CD4-positive, alpha-beta memory T cell (primary cell): Measurements from ENCODE around the gene THTPA. TPM values are rescaled to one million over a fixed set of nuclear protein-coding genes. Genes with fewer than 3 reads are reported as not detected.

ENCODE experiments used
- CTCF ChIA-PET: fragments of 350-600 bp; sonication (Branson Sonifier 250); formaldehyde crosslinking; loops from one replicate; lab custom pipeline; 2021; ENCODE audit warnings: inconsistent platforms; ENCODE audit not compliant: partially characterized antibody; lab: Charles Lee
- POLR2A ChIA-PET: fragments of 350-600 bp; sonication (Branson Sonifier 250); formaldehyde crosslinking; loops from one replicate; lab custom pipeline; 2021; ENCODE audit not compliant: partially characterized antibody; lab: Charles Lee
- DNase-seq, 5 donors: peaks; one replicate each; pipeline versions ENCODE4 v3.0.0 to v3.0.0-alpha.2; 2020 to 2022; ENCODE audit warnings: mixed read lengths in 1 of 5
- H3K27ac ChIP-seq: one replicate; pipeline ENCODE4 v1.7.0; 2013; ENCODE audit warnings: low read depth, low read length
- H3K27me3 ChIP-seq: 2 replicates; pipeline ENCODE4 v1.7.0; 2013; ENCODE audit warnings: mild to moderate bottlenecking, low read length, moderate library complexity; ENCODE audit not compliant: insufficient read depth
- H3K36me3 ChIP-seq: 2 replicates; pipeline ENCODE4 v1.7.0; 2013; ENCODE audit warnings: mild to moderate bottlenecking, low read length, moderate library complexity; ENCODE audit not compliant: insufficient read depth
- H3K4me1 ChIP-seq: 2 replicates; pipeline ENCODE4 v1.7.0; 2013; ENCODE audit warnings: mild to moderate bottlenecking, low read length, moderate library complexity; ENCODE audit not compliant: insufficient read depth
- H3K4me3 ChIP-seq, 2 donors: one replicate each; pipeline ENCODE4 v1.7.0; 2013; ENCODE audit warnings: low read length in 2 of 2, mild to moderate bottlenecking in 1 of 2
- H3K9me3 ChIP-seq, 2 donors: one replicate each; pipeline ENCODE4 v1.7.0; 2013; ENCODE audit warnings: low read length in 2 of 2, control low read depth in 1 of 2; ENCODE audit not compliant: control insufficient read depth in 1 of 2
- H3K27ac Mint-ChIP-seq, 7 donors: one replicate each; pipeline ENCODE4 v1.8.0; 2020 to 2021; ENCODE audit warnings: mixed read lengths in 7 of 7, mild to moderate bottlenecking in 6 of 7, inconsistent platforms in 3 of 7, moderate library complexity in 3 of 7
- H3K27me3 Mint-ChIP-seq, 2 donors: one replicate each; pipeline ENCODE4 v1.8.0; 2020 to 2021; ENCODE audit warnings: mixed read lengths in 2 of 2
- H3K36me3 Mint-ChIP-seq, 2 donors: one replicate each; pipeline ENCODE4 v1.8.0; 2020 to 2021; ENCODE audit warnings: mixed read lengths in 2 of 2, inconsistent platforms in 1 of 2, mild to moderate bottlenecking in 1 of 2
- H3K4me1 Mint-ChIP-seq, 4 donors: one replicate each; pipeline ENCODE4 v1.8.0; 2020 to 2021; ENCODE audit warnings: mixed read lengths in 4 of 4, mild to moderate bottlenecking in 1 of 4
- H3K4me3 Mint-ChIP-seq, 8 donors: one replicate each; pipeline ENCODE4 v1.8.0; 2020 to 2021; ENCODE audit warnings: mixed read lengths in 8 of 8, mild to moderate bottlenecking in 7 of 8, moderate library complexity in 6 of 8, inconsistent platforms in 3 of 8
- H3K9me3 Mint-ChIP-seq, 8 donors: one replicate each; pipeline ENCODE4 v1.8.0; 2020 to 2021; ENCODE audit warnings: mixed read lengths in 8 of 8, mild to moderate bottlenecking in 5 of 8, inconsistent platforms in 3 of 8, moderate library complexity in 1 of 8
- intact Hi-C: fragments of 100-400 bp; cut with micrococcal nuclease; formaldehyde crosslinking; loops from one replicate; pipeline ENCODE4 v1.15.1; 2023
- polyA plus RNA-seq, 2 donors: library from polyadenylated mRNA; unstranded; fragments of 300-500 nt; fragmentation: Illumina TruSeq; gene quantifications; one replicate each; pipeline ENCODE4 v1.2.3, GENCODE V29; 2021
- total RNA-seq, 2 experiments: library from RNA; stranded (reverse); gene quantifications; one replicate each; pipeline ENCODE4 v1.2.3, GENCODE V29; 2021

THTPA gene
- total and polyA plus RNA-seq, 4 experiments from 2014 or later, result 10.9 to 26.2 (median 20.6) TPM

GRCh38 chr14:23571701-23572523 lies 15.8 kb downstream of the THTPA start:
- Mint-ChIP-seq H3K27ac (peak overlapping the region in 1 of 7 donors; percentile 1), H3K9me3 (no peaks in the 10 kb centered on the region), H3K27me3 (peaks cover 13 to 23% of the 10 kb centered on the region in 2 donors), H3K4me3 (peak overlapping the region in 1 of 8 donors; percentile 42), H3K4me1 (peaks cover 18 to 37% (median 25%) of the 10 kb centered on the region in 4 donors), H3K36me3 (peaks cover 0 to 5% of the 10 kb centered on the region in 2 donors)
- intact Hi-C loops, result no loop called here
- DNase-seq, result no peak
- Histone ChIP-seq H3K9me3 (no peaks in the 10 kb centered on the region), H3K27ac (no peak overlapping the region), H3K27me3 (no peaks in the 10 kb centered on the region), H3K4me3 (no peak overlapping the region), H3K4me1 (peaks cover 15% of the 10 kb centered on the region), H3K36me3 (no peaks in the 10 kb centered on the region)
- ChIA-PET CTCF (interaction anchor here (1.2 to 2.4 kb wide), 3 partner anchors 10 to 59 kb away, joined by 4 to 9 read pairs (median 4); no protein-coding TSS in a partner anchor), POLR2A (interaction anchor here (1.2 kb wide), 1 partner anchor 38 kb away, joined by 3 read pairs; no protein-coding TSS in a partner anchor)

- no peak overlapping the region for H3K4me3 ChIP-seq
- H3K36me3 ChIP-seq, result no peaks in the 10 kb centered on the region
- Mint-ChIP-seq H3K36me3 (peaks cover 0 to 3% of the 10 kb centered on the region in 2 donors), H3K4me1 (peaks cover 17 to 34% (median 26%) of the 10 kb centered on the region in 4 donors), H3K4me3 (no peak overlapping the region), H3K9me3 (no peaks in the 10 kb centered on the region), H3K27ac (no peak overlapping the region), H3K27me3 (peaks cover 14 to 23% of the 10 kb centered on the region in 2 donors)
- H3K9me3 ChIP-seq, result no peaks in the 10 kb centered on the region
- intact Hi-C loops, result no loop called here
- ChIA-PET CTCF (interaction anchor here (1.2 to 2.4 kb wide), 2 partner anchors 10 to 16 kb away, joined by 4 to 9 read pairs; no protein-coding TSS in a partner anchor), POLR2A (no interaction called here)
- peaks cover 14% of the 10 kb centered on the region for H3K4me1 ChIP-seq
- no peak overlapping the region for H3K27ac ChIP-seq
- DNase-seq, result no peak
- H3K27me3 ChIP-seq, result no peaks in the 10 kb centered on the region
Measured at GRCh38 chr14:23572524-23572828, 16.4 kb downstream of the THTPA start.

- peaks cover 3% of the 10 kb centered on the region for H3K27me3 ChIP-seq
- no peak overlapping the region for H3K27ac Mint-ChIP-seq
- H3K4me3 Mint-ChIP-seq, result no peak overlapping the region
- H3K27me3 Mint-ChIP-seq, result peaks cover 14 to 23% of the 10 kb centered on the region in 2 donors
- peaks cover 14 to 32% (median 23%) of the 10 kb centered on the region in 4 donors for H3K4me1 Mint-ChIP-seq
- no peaks in the 10 kb centered on the region for H3K9me3 ChIP-seq
- no peaks in the 10 kb centered on the region for H3K36me3 Mint-ChIP-seq
- ChIA-PET POLR2A (no interaction called here), CTCF (interaction anchor here (1.2 to 2.4 kb wide), 2 partner anchors 11 to 16 kb away, joined by 4 to 9 read pairs; no protein-coding TSS in a partner anchor)
- H3K27ac ChIP-seq, result no peak overlapping the region
- H3K4me1 ChIP-seq, result peaks cover 14% of the 10 kb centered on the region
- intact Hi-C loops, result no loop called here
- no peak for DNase-seq
- no peak overlapping the region for H3K4me3 ChIP-seq
- no peaks in the 10 kb centered on the region for H3K9me3 Mint-ChIP-seq
- H3K36me3 ChIP-seq, result no peaks in the 10 kb centered on the region
Measured at GRCh38 chr14:23572836-23573235, 16.8 kb downstream of the THTPA start.

DNA sequence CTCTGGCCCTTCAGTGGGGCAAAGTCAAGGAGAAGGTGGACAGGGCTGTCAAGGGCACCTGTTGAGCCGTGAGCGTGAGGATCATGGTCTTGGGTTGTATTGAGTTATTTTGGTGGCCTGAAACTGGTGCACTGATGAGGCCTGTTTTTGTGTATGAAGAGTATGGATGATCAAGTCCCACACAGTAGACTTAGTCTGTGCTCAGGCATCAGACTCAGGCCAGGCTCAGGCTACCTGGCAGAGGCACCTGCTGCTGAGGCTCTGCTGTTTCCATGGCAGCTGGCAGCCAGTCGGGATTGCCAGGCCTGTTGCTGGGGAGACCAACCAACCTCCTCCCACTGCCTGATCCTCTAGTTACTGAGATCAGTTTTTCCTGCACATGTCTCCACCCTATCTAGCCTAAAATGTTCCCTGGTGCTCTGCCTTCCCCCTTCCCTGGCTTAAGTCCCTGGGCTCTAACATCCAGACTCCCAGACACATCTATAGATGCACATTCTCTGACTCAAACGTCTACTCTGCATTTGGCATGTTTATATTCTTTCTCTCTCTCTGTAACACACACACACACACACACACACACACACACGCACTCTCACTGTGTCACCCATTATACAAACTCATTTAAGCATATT lies 17.4 kb downstream of the THTPA start:
- Mint-ChIP-seq H3K4me1 (peaks cover 13 to 32% (median 19%) of the 10 kb centered on the region in 4 donors), H3K4me3 (peak overlapping the region in 1 of 8 donors; percentile 6), H3K9me3 (no peaks in the 10 kb centered on the region), H3K27ac (peak overlapping the region in 2 of 7 donors; percentile 41 to 45), H3K27me3 (peaks cover 17 to 27% of the 10 kb centered on the region in 2 donors), H3K36me3 (no peaks in the 10 kb centered on the region)
- CTCF ChIA-PET, result interaction anchor here (1.2 kb wide), 1 partner anchor 15 kb away, joined by 4 read pairs; no protein-coding TSS in a partner anchor
- H3K27me3 ChIP-seq, result peaks cover 8% of the 10 kb centered on the region
- DNase-seq, result no peak
- H3K9me3 ChIP-seq, result no peaks in the 10 kb centered on the region
- H3K4me3 ChIP-seq, result no peak overlapping the region
- intact Hi-C loops, result no loop called here
- peaks cover 12% of the 10 kb centered on the region for H3K4me1 ChIP-seq
- H3K36me3 ChIP-seq, result no peaks in the 10 kb centered on the region
- POLR2A ChIA-PET, result no interaction called here
- H3K27ac ChIP-seq, result no peak overlapping the region

- H3K9me3 ChIP-seq, result no peaks in the 10 kb centered on the region
- H3K27ac ChIP-seq, result no peak overlapping the region
- no peaks in the 10 kb centered on the region for H3K9me3 Mint-ChIP-seq
- H3K4me3 ChIP-seq, result no peak overlapping the region
- no peaks in the 10 kb centered on the region for H3K36me3 ChIP-seq
- POLR2A ChIA-PET, result no interaction called here
- H3K4me1 ChIP-seq, result peaks cover 12% of the 10 kb centered on the region
- no peak overlapping the region for H3K27ac Mint-ChIP-seq
- no peaks in the 10 kb centered on the region for H3K36me3 Mint-ChIP-seq
- peaks cover 25 to 45% of the 10 kb centered on the region in 2 donors for H3K27me3 Mint-ChIP-seq
- peaks cover 14% of the 10 kb centered on the region for H3K27me3 ChIP-seq
- H3K4me1 Mint-ChIP-seq, result peaks cover 11 to 29% (median 14%) of the 10 kb centered on the region in 4 donors
- CTCF ChIA-PET, result no interaction called here
- H3K4me3 Mint-ChIP-seq, result peak overlapping the region; percentile 45 to 82 (median 71)
- no peak for DNase-seq
- intact Hi-C loops, result no loop called here
Measured at GRCh38 chr14:23577004-23577681, 21.1 kb downstream of the THTPA start.

DNA sequence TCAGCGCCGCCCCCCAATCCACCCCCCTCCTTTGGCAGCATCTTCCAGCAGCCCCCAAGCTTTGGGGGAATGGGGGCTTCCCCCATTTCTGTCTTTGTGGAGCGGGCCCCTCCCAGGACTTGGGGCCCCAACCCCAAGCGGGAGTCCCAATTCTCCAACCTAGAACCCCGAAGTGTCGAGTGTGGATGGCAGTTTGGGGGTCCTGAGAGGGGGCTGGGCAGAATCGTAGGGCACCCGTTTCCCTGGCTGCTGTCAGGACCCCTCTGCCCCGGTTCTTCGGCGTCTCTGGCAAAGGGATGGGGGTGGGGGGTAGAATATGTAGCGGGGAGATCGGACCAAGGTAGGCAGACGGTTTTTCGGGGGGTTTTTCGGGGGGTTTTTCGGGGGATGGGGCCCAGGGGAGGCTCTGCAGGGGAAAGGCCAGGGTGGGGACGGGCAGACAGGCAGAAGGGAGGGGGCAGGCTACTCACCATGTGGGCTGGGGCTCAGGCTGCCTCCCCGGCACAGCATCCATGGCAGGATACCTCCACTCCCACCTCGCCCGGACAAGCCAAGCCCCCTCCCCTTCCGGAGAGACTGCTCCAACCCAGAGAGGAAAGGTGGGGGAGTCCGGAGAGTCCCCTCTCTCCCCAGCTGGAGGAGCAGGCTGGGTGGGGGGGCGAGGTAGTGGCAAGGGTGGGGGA lies 21.8 kb downstream of the THTPA start:
- no peaks in the 10 kb centered on the region for H3K9me3 Mint-ChIP-seq
- peaks cover 12% of the 10 kb centered on the region for H3K4me1 ChIP-seq
- no peaks in the 10 kb centered on the region for H3K9me3 ChIP-seq
- peak overlapping the region in 2 of 8 donors; percentile 21 to 44 for H3K4me3 Mint-ChIP-seq
- H3K27me3 Mint-ChIP-seq, result peaks cover 28 to 40% of the 10 kb centered on the region in 2 donors
- no peak overlapping the region for H3K27ac Mint-ChIP-seq
- CTCF ChIA-PET, result no interaction called here
- no peak overlapping the region for H3K27ac ChIP-seq
- peaks cover 10 to 29% (median 14%) of the 10 kb centered on the region in 4 donors for H3K4me1 Mint-ChIP-seq
- no peak overlapping the region for H3K4me3 ChIP-seq
- no peaks in the 10 kb centered on the region for H3K36me3 Mint-ChIP-seq
- POLR2A ChIA-PET, result interaction anchor here (1.4 kb wide), 1 partner anchor 9 kb away, joined by 3 read pairs; no protein-coding TSS in a partner anchor
- DNase-seq, result no peak
- intact Hi-C loops, result no loop called here
- peaks cover 14% of the 10 kb centered on the region for H3K27me3 ChIP-seq
- H3K36me3 ChIP-seq, result no peaks in the 10 kb centered on the region
